Measurements from ENCODE around the gene PCDHB10.
"Not testable (repeated sequence)": the region's sequence is repeated elsewhere in the genome, so short reads cannot be mapped to it uniquely, and the experiment has no call there.

The PCDHB10 gene

GRCh38 chr5:141192110-141192725, at the start of gene PCDHB10:
Gene PCDHB10, plus strand, starts transcription at chr5:141192353. Its CDS starts 200 bp downstream, at chr5:141192553.
- DNase-seq (ENCODE audit: low spot score): peak; percentile 6

GRCh38 chr5:141149812-141150211, 42.3 kb upstream of the PCDHB10 start, which contains the start of gene PCDHB6:
Gene PCDHB6, plus strand, starts transcription at chr5:141150057. Its CDS starts 201 bp downstream, at chr5:141150258.
- DNase-seq (ENCODE audit: low spot score): peak; percentile 1

DNA sequence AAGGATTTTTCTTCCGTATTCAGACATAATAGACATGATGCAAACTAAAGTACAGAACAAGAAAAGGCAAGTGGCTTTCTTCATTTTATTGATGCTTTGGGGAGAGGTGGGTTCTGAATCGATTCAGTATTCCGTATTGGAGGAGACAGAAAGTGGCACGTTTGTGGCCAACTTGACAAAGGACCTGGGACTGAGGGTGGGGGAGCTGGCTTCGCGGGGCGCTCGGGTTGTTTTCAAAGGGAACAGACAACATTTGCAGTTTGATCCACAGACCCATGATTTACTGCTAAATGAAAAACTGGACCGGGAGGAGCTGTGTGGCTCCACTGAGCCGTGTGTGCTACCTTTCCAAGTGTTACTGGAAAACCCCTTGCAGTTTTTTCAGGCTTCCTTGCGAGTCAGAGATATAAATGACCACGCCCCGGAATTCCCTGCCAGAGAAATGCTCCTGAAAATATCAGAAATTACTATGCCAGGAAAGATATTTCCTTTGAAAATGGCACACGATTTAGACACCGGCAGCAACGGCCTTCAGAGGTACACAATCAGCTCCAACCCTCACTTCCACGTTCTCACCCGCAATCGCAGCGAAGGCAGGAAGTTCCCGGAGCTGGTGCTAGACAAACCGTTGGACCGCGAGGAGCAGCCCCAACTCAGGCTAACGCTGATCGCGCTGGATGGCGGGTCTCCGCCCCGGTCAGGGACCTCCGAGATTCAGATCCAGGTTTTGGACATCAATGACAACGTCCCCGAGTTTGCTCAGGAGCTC, 41.7 kb upstream of the PCDHB10 start:
- DNase-seq (ENCODE audit: low spot score): no peak

- DNase-seq (ENCODE audit: low spot score): no peak
Measured at GRCh38 chr5:141150993-141151325, 41.2 kb upstream of the PCDHB10 start.

DNA sequence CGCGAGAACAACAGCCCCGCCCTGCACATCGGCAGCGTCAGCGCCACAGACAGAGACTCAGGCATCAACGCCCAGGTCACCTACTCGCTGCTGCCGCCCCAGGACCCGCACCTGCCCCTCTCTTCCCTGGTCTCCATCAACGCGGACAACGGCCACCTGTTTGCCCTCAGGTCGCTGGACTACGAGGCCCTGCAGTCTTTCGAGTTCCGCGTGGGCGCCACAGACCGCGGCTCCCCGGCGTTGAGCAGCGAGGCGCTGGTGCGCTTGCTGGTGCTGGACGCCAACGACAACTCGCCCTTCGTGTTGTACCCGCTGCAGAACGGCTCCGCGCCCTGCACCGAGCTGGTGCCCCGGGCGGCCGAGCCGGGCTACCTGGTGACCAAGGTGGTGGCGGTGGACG, 40.5 kb upstream of the PCDHB10 start:
- DNase-seq (ENCODE audit: low spot score): not testable (repeated sequence)

- not testable (repeated sequence) for DNase-seq (ENCODE audit: low spot score)
Measured at GRCh38 chr5:141152096-141152495, 40.1 kb upstream of the PCDHB10 start.

GRCh38 chr5:141155540-141156374, 36.4 kb upstream of the PCDHB10 start:
- no peak for DNase-seq (ENCODE audit: low spot score)

DNA sequence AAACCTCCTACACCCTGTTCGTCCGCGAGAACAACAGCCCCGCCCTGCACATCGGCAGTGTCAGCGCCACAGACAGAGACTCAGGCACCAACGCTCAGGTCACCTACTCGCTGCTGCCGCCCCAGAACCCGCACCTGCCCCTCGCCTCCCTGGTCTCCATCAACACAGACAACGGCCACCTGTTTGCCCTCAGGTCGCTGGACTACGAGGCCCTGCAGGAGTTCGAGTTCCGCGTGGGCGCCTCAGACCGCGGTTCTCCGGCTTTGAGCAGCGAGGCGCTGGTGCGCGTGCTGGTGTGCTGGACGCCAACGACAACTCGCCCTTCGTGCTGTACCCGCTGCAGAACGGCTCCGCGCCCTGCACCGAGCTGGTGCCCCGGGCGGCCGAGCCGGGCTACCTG, 34.8 kb upstream of the PCDHB10 start:
- DNase-seq (ENCODE audit: low spot score): not testable (repeated sequence)

GRCh38 chr5:141157901-141158300, 34.3 kb upstream of the PCDHB10 start:
- not testable (repeated sequence) for DNase-seq (ENCODE audit: low spot score)

DNA sequence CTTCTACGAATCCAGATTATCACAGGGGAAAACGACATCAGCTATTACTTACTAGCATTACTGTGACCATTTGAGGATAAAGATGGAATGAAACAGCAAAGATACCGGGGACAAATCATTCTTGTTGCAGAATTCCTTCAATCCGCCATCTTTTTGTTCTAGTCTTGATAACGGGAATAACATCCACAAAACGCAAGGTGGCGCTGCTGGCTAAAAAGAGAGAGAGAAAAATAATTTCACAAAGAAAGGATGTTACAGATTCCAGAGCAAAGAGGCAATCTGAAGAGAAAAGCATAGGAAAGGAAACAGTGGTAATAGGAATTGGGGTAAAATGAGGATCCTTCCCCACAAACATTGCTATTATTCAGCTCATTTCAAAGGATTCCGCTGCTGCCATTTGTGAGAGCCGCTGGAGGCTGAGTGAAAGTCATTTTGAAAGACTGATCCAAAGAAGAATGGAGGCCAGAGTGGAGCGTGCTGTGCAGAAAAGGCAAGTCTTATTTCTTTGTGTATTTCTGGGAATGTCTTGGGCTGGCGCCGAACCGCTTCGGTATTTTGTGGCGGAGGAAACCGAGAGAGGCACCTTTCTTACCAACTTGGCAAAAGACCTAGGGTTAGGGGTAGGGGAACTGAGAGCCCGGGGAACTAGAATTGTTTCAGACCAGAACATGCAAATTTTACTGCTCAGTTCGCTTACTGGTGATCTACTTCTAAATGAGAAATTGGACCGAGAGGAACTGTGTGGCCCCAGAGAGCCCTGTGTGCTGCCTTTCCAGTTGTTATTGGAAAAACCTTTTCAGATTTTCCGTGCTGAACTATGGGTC, 19.6 kb upstream of the PCDHB10 start, which contains the start of gene PCDHB7:
Gene PCDHB7, plus strand, starts transcription at position 264 of the 824 bp plus-strand sequence. Its CDS starts 192 bp downstream, at position 456.
- DNase-seq (ENCODE audit: low spot score): no peak

DNA sequence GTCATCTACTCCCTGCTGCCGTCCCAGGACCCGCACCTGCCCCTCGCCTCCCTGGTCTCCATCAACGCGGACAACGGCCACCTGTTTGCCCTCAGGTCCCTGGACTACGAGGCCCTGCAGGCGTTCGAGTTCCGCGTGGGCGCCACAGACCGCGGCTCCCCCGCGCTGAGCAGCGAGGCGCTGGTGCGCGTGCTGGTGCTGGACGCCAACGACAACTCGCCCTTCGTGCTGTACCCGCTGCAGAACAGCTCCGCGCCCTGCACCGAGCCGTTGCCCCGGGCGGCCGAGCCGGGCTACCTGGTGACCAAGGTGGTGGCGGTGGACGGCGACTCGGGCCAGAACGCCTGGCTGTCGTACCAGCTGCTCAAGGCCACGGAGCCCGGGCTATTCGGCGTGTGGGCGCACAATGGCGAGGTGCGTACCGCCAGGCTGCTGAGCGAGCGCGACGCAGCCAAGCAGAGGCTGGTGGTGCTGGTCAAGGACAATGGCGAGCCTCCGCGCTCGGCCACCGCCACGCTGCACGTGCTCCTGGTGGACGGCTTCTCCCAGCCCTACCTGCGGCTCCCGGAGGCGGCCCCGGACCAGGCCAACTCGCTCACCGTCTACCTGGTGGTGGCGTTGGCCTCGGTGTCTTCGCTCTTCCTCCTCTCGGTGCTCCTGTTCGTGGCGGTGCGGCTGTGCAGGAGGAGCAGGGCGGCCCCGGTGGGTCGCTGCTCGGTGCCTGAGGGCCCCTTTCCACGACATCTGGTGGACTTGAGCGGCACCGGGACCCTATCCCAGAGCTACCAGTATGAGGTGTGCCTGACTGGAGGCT, 17.7 kb upstream of the PCDHB10 start:
- not testable (repeated sequence) for DNase-seq (ENCODE audit: low spot score)

GRCh38 chr5:141175933-141176332, 16.2 kb upstream of the PCDHB10 start:
- no peak for DNase-seq (ENCODE audit: low spot score)

DNA sequence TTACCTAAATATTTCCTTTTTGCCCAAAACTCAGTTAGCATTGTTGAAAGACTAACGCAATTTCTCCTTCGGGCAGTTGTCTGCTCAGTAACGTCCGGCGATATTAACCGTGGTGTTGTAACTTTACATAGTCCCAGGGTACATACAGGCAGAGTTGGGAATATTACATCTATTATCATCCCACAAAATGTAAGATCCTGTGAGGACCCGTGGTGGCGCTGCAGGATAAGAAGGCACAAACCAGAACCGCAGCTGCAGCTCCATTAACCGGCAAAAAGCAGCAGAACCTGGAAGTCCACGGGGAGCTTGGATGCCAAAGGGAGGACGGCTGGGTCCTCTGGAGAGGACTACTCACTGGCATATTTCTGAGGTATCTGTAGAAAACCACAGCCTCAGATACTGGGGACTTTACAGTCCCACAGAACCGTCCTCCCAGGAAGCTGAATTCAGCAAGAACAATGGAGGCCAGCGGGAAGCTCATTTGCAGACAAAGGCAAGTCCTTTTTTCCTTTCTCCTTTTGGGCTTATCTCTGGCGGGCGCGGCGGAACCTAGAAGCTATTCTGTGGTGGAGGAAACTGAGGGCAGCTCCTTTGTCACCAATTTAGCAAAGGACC, 14.5 kb upstream of the PCDHB10 start, which contains the start of gene PCDHB8:
Gene PCDHB8, plus strand, starts transcription at position 214 of the 615 bp plus-strand sequence. Its CDS starts 245 bp downstream, at position 459.
- DNase-seq (ENCODE audit: low spot score): not testable (repeated sequence)

DNA sequence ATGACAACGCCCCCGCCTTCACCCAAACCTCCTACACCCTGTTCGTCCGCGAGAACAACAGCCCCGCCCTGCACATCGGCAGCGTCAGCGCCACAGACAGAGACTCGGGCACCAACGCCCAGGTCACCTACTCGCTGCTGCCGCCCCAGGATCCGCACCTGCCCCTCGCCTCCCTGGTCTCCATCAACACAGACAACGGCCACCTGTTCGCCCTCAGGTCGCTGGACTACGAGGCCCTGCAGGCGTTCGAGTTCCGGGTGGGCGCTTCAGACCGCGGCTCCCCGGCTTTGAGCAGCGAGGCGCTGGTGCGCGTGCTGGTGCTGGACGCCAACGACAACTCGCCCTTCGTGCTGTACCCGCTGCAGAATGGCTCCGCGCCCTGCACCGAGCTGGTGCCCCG, 12.8 kb upstream of the PCDHB10 start:
- DNase-seq (ENCODE audit: low spot score): not testable (repeated sequence)

DNA sequence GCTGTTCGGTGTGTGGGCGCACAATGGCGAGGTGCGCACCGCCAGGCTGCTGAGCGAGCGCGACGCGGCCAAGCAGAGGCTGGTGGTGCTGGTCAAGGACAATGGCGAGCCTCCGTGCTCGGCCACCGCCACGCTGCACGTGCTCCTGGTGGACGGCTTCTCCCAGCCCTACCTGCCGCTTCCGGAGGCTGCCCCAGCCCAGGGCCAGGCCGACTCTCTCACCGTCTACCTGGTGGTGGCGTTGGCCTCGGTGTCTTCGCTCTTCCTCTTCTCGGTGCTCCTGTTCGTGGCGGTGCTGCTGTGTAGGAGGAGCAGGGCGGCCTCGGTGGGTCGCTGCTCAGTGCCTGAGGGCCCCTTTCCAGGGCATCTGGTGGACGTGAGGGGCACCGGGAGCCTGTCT, 12.3 kb upstream of the PCDHB10 start:
- DNase-seq (ENCODE audit: low spot score): not testable (repeated sequence)

DNA sequence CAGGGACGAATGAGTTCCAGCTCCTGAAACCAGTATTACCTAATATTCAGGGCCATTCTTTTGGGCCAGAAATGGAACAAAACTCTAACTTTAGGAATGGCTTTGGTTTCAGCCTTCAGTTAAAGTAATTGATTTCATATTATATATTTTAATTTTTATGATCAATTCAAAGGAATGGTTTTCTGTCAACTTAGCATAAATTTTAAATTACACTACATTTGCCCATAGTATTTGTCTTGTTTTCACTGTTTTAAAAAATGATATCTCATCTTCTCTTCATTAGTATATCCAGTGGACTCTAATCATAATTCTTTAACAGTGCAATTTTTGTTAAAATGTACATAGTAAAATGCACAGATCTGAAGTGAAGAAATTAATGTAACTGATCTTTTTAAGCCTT, 11.8 kb upstream of the PCDHB10 start:
- no peak for DNase-seq (ENCODE audit: low spot score)

DNA sequence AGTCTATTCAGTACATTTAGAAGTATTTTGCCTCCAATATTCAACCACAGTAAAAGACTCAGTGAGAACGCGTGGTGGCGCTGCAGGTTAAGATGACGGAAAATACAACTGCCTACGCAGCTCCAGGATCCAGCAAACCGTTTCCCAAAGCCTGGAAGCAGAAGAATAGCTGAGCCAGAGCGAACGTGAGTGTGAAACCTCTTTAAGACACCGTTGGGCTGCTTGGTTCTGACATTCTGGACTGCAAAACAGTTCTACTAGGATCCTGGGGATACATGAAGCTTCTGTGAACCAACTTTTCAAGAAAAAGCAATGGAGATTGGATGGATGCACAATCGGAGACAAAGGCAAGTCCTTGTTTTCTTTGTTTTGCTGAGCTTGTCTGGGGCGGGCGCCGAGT, 9.9 kb upstream of the PCDHB10 start, which contains the start of gene PCDHB16:
Gene PCDHB16, plus strand, starts transcription at position 140 of the 400 bp plus-strand sequence. Its CDS starts 173 bp downstream, at position 313.
- DNase-seq (ENCODE audit: low spot score): no peak

DNA sequence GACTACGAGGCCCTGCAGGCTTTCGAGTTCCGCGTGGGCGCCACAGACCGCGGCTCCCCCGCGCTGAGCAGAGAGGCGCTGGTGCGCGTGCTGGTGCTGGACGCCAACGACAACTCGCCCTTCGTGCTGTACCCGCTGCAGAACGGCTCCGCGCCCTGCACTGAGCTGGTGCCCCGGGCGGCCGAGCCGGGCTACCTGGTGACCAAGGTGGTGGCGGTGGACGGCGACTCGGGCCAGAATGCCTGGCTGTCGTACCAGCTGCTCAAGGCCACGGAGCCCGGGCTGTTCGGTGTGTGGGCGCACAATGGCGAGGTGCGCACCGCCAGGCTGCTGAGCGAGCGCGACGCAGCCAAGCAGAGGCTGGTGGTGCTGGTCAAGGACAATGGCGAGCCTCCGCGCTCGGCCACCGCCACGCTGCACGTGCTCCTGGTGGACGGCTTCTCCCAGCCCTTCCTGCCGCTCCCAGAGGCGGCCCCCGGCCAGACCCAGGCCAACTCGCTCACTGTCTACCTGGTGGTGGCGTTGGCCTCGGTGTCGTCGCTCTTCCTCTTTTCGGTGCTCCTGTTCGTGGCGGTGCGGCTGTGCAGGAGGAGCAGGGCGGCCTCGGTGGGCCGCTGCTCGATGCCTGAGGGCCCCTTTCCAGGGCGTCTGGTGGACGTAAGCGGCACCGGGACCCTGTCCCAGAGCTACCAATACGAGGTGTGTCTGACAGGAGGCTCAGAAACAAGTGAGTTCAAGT, 7.9 kb upstream of the PCDHB10 start:
- not testable (repeated sequence) for DNase-seq (ENCODE audit: low spot score)

- peak; percentile 13 for DNase-seq (ENCODE audit: low spot score)
Measured at GRCh38 chr5:141186897-141187512, 5.1 kb upstream of the PCDHB10 start, which contains the start of gene PCDHB9. Gene PCDHB9, plus strand, starts transcription at chr5:141187161. Its CDS starts 158 bp downstream, at chr5:141187319.
